GM18511 (cell line): ENCODE results near the gene RIMS3.
"Not testable (repeated sequence)": the region's sequence is repeated elsewhere in the genome, so short reads cannot be mapped to it uniquely, and the experiment has no call there.

Experiments used
- ATAC-seq: cut with Tn5 transposase; IDR thresholded peaks from one replicate; pipeline ENCODE4 v1.9.1; 2021; ENCODE audit warnings: mild to moderate bottlenecking, moderate library complexity; ENCODE audit not compliant: unreplicated experiment

Gene RIMS3

GRCh38 chr1:40633523-40633922 lies 32.0 kb downstream of the RIMS3 start:
- no peak for ATAC-seq

GRCh38 chr1:40630488-40631223 lies 34.8 kb downstream of the RIMS3 start:
- no peak for ATAC-seq

DNA sequence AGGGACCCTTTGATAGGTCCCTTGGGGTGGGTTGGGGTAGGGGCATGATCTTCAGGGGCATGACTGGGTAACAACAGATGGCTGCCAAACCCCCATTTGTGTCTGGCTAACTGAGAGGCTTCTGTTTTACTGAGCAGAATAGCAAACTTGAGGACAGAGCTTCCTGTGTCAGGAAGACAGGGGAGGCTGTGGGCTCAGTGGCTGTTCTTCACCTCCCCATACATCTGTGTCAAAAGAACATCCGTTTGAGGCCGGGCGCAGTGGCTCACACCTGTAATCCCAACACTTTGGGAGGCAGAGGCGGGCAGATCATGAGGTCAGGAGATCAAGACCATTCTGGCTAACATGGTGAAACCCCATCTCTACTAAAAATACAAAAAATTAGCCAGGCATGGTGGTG lies 35.9 kb downstream of the RIMS3 start:
- ATAC-seq: not testable (repeated sequence)

DNA sequence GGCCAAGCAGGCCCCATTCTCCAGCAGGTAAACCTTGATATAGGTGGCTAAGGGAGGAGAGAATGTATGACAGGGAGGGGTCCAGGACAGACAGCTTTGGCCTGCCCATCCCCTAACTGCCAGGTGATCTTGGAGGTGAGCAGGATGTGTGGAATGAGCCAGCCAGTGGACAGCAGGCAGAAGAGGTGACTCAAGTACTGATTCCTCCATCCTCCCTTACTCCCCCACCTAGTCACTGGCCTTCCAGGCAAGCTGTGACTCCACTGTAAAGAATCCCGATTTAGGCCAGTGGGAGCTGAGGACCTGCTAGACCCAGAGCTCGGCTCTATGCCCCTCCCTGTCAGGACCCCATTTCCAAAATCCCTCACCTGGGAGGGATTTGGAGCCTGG lies 36.6 kb downstream of the RIMS3 start:
- no peak for ATAC-seq

DNA sequence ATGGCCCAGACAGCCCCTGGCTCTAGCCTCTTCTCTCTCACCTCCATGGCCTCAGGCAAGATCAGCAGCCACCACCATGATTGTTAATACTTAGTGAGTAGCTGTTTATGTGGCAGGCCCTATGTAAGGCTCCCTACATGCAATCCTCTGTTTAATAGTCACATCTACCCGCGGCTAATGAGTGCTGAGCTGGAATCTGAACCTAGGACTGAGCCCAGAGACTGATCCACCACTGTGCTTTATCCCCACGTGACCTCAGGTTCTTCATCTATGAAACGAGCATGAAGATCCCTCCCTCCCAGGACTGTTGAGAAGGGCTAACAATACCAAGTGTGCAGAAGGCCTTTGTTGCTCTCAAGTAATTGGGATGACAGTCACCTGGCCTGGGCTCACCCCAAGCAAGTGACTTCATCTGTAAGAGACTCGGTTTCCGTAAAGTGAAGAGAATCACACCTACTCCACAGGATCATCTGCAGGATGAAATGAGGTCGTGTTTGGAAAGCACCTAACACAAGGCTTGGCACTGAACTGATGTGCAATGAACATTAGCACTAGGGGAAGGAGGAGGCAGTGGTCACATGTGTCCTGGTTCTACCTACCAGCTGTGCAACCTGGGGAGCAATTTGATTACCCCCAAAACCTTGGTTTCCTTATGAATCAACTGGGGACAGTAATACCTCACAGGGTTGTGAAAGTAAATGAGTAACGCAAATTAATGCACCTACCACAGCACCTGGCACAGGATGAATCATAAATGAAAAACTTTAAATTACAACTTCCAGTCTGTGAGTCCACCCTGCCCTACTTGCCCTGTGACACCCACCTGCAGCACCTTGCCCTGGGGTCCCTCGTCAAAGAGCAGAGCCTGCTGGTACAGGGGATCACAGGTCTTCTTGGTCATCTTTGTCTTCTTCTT lies 37.2 kb downstream of the RIMS3 start:
- ATAC-seq: peak; percentile 85

DNA sequence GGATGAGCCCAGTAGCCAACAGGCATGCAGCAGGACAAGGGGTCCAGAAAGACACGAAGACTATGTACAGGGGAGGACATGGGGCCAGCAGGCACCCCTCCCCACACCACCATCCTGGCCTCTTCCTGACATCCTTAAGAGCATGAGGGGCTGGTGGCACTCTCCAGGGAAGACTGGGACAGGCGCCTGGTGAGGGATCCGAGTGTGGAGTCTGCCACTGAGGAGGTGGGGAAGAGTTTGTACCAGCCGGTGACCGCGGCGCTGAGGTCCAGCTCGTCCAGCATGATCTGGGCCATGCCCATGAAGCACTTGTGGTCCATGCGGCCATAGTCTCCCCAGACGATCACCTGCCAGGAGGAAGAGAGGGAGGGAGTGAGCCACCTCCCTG lies 39.1 kb downstream of the RIMS3 start:
- ATAC-seq: no peak

GRCh38 chr1:40625476-40626382 lies 39.8 kb downstream of the RIMS3 start:
- ATAC-seq: no peak

GRCh38 chr1:40625076-40625475 lies 40.4 kb downstream of the RIMS3 start:
- no peak for ATAC-seq

GRCh38 chr1:40622936-40623629 lies 42.4 kb downstream of the RIMS3 start:
- ATAC-seq: no peak

DNA sequence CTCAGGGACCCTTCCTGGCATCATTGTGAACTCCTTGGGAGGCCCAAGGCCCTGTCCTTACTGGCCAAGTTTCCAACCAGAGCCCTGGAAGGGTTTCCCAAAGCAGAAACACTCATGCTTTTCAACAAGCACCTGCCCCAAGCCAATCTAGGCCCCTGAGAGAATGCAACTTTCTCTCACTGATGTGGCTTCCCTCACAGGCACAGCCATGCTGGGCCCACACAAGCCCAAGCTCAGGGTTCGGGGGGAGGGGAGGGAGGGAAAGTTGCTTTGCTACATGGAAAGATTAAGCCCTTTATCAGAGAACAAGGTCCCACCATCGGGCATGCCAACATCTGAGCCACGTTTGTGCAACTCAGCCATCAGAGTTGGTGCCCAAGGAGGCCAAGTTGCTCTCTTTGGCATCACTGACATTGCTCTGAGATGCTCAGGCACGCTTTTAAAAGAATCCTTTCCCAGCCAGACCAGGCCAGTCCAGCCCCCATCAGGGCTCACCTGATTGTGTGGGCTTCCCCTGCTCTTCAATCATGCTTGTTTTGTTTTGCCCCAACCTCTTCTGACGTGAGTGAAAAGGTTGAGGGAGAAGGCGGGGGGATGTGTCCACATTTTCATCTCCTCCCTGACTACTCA lies 43.5 kb downstream of the RIMS3 start:
- ATAC-seq: no peak

DNA sequence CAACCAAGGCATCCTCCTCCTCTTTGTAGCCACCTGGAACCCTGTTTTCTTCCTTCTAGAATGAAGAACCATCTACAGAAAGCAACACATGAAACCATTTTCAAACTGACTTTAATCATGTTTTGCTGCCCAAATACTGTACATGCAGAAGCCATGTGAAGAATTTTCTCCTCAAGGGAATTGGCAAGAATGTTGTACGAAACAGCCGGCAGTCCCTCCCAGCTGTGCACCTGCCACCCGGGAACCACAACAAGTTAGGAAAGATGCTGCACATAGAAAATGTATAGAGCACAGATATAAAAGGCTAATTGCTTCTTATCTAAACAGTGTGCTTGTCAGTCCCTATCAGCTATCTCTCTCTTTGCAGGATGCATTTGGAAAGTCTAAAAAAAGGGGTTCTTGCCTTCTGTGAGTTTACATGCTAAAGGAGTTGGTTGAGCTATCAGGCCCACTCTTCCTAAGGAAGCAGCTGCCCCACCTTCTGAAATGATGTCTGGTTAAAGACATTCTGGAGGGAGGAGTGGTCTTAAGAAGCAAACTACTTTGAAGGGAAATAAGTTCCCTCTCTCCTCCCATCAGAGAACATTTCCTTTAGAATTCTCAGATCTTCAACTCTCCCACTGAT lies 44.8 kb downstream of the RIMS3 start:
- no peak for ATAC-seq

DNA sequence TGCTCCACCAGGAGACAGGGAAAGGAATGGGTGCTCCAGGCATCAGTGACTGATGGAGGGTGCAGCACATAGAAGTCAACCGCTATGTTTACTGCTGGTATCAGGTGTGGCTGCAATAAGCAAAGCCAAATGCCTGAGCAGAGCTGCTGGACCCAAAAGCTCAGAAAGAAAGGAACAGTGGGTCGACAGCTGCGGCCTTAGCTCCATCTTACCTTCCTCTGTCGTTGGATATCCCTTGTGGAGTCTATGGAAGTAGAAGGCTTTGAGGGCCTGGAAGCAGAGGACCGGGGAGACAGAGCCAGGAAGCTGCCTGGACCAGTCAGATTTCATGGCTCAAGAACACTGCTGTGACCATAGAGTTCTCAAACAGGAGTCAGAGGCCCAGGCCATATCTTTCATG lies 45.3 kb downstream of the RIMS3 start:
- no peak for ATAC-seq

DNA sequence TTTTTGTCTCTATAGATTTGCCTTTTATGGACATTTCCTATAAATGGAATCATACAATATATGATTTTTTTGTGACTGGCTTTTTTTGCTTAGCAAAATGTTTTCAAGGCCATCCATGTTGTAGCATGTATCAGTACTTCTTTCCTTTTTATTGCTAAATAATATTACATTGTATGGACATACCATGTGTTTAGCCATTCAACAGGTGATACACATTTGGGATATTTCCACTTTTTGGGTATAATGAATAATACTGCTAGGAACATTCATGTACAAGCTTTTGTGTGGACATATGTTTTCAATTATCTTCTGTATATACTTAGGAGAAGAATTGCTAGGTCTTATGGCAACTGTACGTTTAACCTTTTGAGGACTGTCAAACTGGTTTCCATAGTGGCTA lies 47.4 kb downstream of the RIMS3 start:
- ATAC-seq: no peak

DNA sequence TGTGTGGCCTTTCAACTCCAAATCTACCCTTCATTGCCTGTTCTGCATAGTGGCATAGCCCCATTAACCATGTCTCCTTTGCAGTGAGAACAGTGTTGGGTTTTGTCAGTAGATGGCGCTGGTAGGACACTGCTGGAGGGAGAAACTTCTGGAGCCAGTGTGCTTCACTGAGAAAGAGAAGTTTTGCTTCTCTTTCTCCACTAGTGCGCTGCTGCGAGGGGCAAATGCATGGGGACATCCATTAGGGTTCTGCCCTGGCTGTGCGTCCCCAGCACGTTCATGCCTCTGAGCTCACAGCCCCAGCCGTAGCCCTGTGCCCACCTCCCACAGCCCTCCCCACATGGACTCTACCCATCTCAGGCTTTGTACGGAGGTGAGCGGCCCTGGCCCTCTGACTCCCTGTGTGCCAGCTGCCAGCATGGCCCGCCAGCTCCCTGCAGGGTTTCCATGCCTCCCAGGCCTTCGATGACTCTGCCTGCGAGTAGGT lies 53.1 kb downstream of the RIMS3 start:
- no peak for ATAC-seq

DNA sequence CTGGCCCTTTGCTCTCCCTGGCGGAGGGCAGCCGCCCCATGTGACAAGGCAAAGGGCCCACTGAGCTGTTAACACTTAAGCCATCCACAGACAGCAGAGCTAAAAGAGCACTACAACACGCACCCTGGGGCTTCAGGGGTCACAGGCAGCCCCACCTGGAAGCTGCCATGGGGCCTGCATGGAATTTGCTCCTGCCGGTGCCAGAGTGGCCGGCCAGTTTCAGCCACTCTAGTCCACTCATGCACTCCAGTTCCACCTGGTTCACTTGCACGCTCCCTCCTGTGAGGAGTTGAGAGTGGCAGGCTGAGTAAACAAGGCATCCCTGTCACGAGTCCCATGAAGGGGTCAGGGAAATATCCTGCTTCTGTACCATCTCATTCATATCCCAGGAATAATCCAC lies 55.3 kb downstream of the RIMS3 start:
- no peak for ATAC-seq

GRCh38 chr1:40607921-40608320 lies 57.6 kb downstream of the RIMS3 start:
- no peak for ATAC-seq

DNA sequence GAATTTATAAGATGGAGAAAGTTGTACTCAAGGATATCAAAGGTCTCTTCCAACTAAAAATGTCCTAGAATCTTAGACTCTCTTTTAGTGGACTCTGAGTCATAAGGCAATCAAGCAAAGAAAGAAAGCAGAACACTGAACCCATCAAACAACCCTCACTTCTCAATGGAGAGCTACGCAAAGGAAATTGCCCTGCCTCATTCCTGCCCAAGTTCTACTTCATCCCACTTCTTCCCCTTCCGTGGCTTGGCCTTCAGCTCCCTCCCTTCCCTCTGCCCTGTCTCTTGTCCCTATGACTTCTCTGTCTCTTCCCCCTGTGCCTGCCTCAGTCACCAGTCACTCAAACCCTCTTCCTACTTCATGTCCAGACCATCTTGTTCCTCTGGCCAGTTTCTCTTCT lies 58.5 kb downstream of the RIMS3 start:
- no peak for ATAC-seq

- ATAC-seq: no peak
Measured at GRCh38 chr1:40606194-40606593, 59.3 kb downstream of the RIMS3 start.

DNA sequence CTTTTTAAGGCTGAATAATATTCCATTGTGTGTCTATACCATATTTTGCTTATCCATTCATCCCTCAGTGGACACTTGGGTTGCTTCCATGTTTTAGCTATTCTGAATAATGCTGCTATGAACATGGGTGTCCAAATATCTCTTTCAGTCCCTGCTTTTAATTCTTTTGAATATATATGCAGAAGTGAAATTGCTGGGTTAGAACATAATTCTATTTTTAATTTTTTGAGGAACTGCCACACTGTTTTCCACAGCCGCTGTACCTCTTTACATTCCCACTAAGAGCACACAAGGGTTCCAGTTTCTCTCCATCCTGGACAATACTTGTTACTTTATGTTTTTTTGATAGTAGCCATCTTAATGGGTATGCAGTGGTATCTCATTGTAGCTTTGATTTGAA lies 65.6 kb downstream of the RIMS3 start:
- no peak for ATAC-seq

GRCh38 chr1:40595623-40596022 lies 69.9 kb downstream of the RIMS3 start:
- ATAC-seq: no peak
